K562 (cell line): ENCODE measurements around the gene LAMTOR4. TPM values are rescaled to one million over a fixed set of nuclear protein-coding genes. Genes with fewer than 3 reads are reported as not detected.

Source experiments
- ESRRA ChIP-seq: fragments of 450-650 bp; IDR thresholded peaks from 2 replicates; pipeline ENCODE4 v1.6.1; 2014; ENCODE audit warnings: low read depth, mild to moderate bottlenecking, moderate library complexity, borderline replicate concordance
- KDM2B ChIP-seq: fragments of 250-450 bp; sonication (Bioruptor Pico); IDR thresholded peaks from 2 replicates; pipeline ENCODE4 v1.8.0; 2021; ENCODE audit warnings: mild to moderate bottlenecking, moderate library complexity
- LCOR ChIP-seq: sonication (generic); formaldehyde crosslinking; IDR thresholded peaks from 2 replicates; pipeline ENCODE4 v1.8.0; 2022; ENCODE audit warnings: mild to moderate bottlenecking, missing genetic modification reagents
- MED1 ChIP-seq: sonication (generic); formaldehyde crosslinking; IDR thresholded peaks from 2 replicates; pipeline ENCODE4 v1.8.1; 2023; ENCODE audit warnings: missing genetic modification reagents, borderline replicate concordance
- MLLT1 ChIP-seq, 2 experiments: fragments of 450-650 bp; IDR thresholded peaks; 2 replicates each; pipeline ENCODE4 v1.6.1; 2016
- NKRF ChIP-seq: fragments of 450-650 bp; IDR thresholded peaks from 2 replicates; pipeline ENCODE4 v1.6.1; 2016; ENCODE audit warnings: borderline replicate concordance
- PHB ChIP-seq: fragments of 250-450 bp; sonication (Bioruptor Pico); IDR thresholded peaks from 2 replicates; pipeline ENCODE4 v1.5.0; 2021
- PTTG1 ChIP-seq: fragments of 450-650 bp; IDR thresholded peaks from 2 replicates; pipeline ENCODE4 v1.6.1; 2016; ENCODE audit warnings: low read depth, mild to moderate bottlenecking, missing genetic modification characterization, missing compliant biosample characterization
- TAF9B ChIP-seq: fragments of 450-650 bp; IDR thresholded peaks from 2 replicates; pipeline ENCODE4 v1.6.1; 2018; ENCODE audit warnings: mild to moderate bottlenecking; ENCODE audit not compliant: partially characterized antibody
- VEZF1 ChIP-seq: fragments of 200-800 bp; sonication (Bioruptor generic); IDR thresholded peaks from 2 replicates; pipeline ENCODE4 v1.6.1; 2017; ENCODE audit warnings: missing genetic modification characterization, missing compliant biosample characterization
- ZNF316 ChIP-seq: fragments of 450-650 bp; IDR thresholded peaks from 2 replicates; pipeline ENCODE4 v1.6.1; 2016
- ZNF507 ChIP-seq: conservative IDR thresholded peaks from 2 replicates; pipeline ENCODE4 v1.6.1; 2017; ENCODE audit warnings: missing genetic modification characterization, missing compliant biosample characterization
- ZNF77 ChIP-seq: fragments of 250-450 bp; sonication (Bioruptor Pico); IDR thresholded peaks from 2 replicates; pipeline ENCODE4 v1.5.0; 2020
- polyA plus RNA-seq, 8 experiments: library from polyadenylated mRNA; depleted of rRNA in 4 of 8; stranded (reverse) in 5 of 8; unstranded in 3 of 8; fragments of >200 nt; fragmentation: Nextera tagmentation in 2 of 8; fragmentation: Illumina TruSeq in 1 of 8; extraction: Ambion mirVana in 2 of 8; extraction: Trizol in 1 of 8; gene quantifications; 2 replicates each; pipeline versions ENCODE4 v1.2.1 to v1.2.3, GENCODE V29; 2011 to 2014; ENCODE audit warnings: inconsistent platforms in 1 of 8, missing spikeins in 1 of 8
- total RNA-seq, 7 experiments: library from RNA; depleted of rRNA in 6 of 7; stranded (reverse); fragments of >200 nt in 6 of 7; fragmentation: Illumina TruSeq in 2 of 7; extraction: Trizol in 2 of 7; gene quantifications; 2 replicates each; pipeline versions ENCODE4 v1.2.1 to v1.2.3, GENCODE V29; 2011 to 2021; ENCODE audit warnings: low replicate concordance in 1 of 7
- TF ChIP-seq, protein P1 (sequence below): fragments of 250-450 bp; sonication (Bioruptor Pico); IDR thresholded peaks from 2 replicates; pipeline ENCODE4 v1.8.0; 2021; ENCODE audit warnings: mild to moderate bottlenecking, moderate library complexity
- TF ChIP-seq, protein P2 (sequence below), 2 experiments: IDR thresholded peaks; 2 replicates each; pipeline ENCODE4 v1.6.1; 2011; ENCODE audit warnings: borderline replicate concordance in 1 of 2, control low read depth in 1 of 2, low read depth in 1 of 2, low read length in 1 of 2, mild to moderate bottlenecking in 1 of 2, mixed read lengths in 1 of 2, moderate library complexity in 1 of 2; ENCODE audit not compliant: insufficient read depth in 1 of 2, insufficient read length in 1 of 2, poor library complexity in 1 of 2, severe bottlenecking in 1 of 2; ENCODE audit errors: extremely low read depth in 1 of 2
- TF ChIP-seq, protein P3 (sequence below): fragments of 200-400 bp; formaldehyde crosslinking; IDR thresholded peaks from 2 replicates; pipeline ENCODE4 v1.6.1; 2017; ENCODE audit warnings: mild to moderate bottlenecking, low read depth, low read length, moderate library complexity

The LAMTOR4 gene
- total and polyA plus RNA-seq, 9 of the 15 experiments (the other 6 are each of a cell fraction or from before 2014, with no cell fraction given): 79.6 to 314 (median 195) TPM

DNA sequence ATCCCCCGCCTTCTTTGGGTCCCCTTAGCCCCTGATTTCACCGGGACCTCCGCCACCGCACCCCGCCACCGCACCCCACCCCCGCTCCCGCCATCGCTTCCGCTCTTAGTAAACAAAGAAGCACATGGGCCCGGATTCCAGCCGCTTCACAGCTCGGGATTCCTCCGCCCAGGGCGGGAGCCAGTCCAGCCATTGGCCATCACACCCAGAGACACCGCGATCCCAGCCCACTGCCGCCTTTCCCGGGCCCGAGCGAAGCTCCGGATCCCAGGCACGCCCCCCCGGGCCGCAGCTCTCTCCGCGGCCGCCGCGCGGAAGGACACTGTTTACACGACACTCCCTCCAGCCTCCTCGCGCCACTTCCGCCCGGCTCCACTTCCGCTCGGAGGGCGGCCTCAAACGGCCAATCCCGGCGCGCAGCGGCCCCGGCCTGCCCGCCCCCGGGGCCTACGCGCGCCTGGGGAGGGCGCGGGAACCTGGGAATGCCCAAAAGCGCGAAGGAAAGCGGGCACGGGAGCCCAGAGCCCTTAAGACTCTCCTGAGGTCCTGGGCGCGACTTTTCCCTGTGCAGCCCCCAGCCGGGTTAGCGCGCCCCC lies 48.2 kb upstream of the LAMTOR4 start (continued):
- TF ChIP-seq NKRF (peak; percentile 100), ESRRA (peak; percentile 52), PTTG1 (tag) (no peak), ZNF507 (no peak), MLLT1 (IDR thresholded peaks at IDR 0.05) (peak in 1 of 2 experiments; percentile 75; a peak in 2 of 4 replicates), PHB (CRISPR knock-in tag) (0 out of 2 replicates have a peak, but pooled peaks have one; percentile 52), ZNF316 (no peak), TAF9B (peak; percentile 9), KDM2B (CRISPR knock-in tag) (peak; percentile 16; the same call in 1 of the 2 replicates), LCOR (CRISPR knock-in tag) (no peak; the same call in 1 of the 2 replicates), VEZF1 (CRISPR knock-in tag) (peak; percentile 84), MED1 (CRISPR knock-in tag) (no peak), ZNF77 (CRISPR knock-in tag) (no peak)
- TF ChIP-seq, protein P1, sequence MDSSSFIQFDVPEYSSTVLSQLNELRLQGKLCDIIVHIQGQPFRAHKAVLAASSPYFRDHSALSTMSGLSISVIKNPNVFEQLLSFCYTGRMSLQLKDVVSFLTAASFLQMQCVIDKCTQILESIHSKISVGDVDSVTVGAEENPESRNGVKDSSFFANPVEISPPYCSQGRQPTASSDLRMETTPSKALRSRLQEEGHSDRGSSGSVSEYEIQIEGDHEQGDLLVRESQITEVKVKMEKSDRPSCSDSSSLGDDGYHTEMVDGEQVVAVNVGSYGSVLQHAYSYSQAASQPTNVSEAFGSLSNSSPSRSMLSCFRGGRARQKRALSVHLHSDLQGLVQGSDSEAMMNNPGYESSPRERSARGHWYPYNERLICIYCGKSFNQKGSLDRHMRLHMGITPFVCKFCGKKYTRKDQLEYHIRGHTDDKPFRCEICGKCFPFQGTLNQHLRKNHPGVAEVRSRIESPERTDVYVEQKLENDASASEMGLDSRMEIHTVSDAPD (CRISPR knock-in tag): no peak
- TF ChIP-seq, protein P2, sequence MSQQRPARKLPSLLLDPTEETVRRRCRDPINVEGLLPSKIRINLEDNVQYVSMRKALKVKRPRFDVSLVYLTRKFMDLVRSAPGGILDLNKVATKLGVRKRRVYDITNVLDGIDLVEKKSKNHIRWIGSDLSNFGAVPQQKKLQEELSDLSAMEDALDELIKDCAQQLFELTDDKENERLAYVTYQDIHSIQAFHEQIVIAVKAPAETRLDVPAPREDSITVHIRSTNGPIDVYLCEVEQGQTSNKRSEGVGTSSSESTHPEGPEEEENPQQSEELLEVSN (IDR thresholded peaks at IDR 0.05; ENCODE audit: borderline replicate concordance in 1 of 2, extremely low read depth in 1 of 2, insufficient read depth in 1 of 2, insufficient read length in 1 of 2, low read depth in 1 of 2, low read length in 1 of 2, poor library complexity in 1 of 2, severe bottlenecking in 1 of 2): peak; percentile 68 to 98
- TF ChIP-seq, protein P3, sequence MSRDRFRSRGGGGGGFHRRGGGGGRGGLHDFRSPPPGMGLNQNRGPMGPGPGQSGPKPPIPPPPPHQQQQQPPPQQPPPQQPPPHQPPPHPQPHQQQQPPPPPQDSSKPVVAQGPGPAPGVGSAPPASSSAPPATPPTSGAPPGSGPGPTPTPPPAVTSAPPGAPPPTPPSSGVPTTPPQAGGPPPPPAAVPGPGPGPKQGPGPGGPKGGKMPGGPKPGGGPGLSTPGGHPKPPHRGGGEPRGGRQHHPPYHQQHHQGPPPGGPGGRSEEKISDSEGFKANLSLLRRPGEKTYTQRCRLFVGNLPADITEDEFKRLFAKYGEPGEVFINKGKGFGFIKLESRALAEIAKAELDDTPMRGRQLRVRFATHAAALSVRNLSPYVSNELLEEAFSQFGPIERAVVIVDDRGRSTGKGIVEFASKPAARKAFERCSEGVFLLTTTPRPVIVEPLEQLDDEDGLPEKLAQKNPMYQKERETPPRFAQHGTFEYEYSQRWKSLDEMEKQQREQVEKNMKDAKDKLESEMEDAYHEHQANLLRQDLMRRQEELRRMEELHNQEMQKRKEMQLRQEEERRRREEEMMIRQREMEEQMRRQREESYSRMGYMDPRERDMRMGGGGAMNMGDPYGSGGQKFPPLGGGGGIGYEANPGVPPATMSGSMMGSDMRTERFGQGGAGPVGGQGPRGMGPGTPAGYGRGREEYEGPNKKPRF: no peak
